ENCODE results near the gene DGCR2. TPM values are rescaled to one million over a fixed set of nuclear protein-coding genes. Genes with fewer than 3 reads are reported as not detected.
A peak's percentile ranks its signal among the peaks of the same experiment; 100 is the strongest.

Gene DGCR2
- total and polyA plus RNA-seq, 9 donors: 23.9 to 71.9 (median 59.1) TPM

- no peak overlapping the region for H3K4me3 ChIP-seq
- H3K27me3 ChIP-seq: no peaks in the 10 kb centered on the region
- intact Hi-C loops (cut with DNase I): loop anchor here in 1 of 4 donors (10.0 kb wide), 1 partner anchor 55 kb away; no protein-coding TSS in a partner anchor
- H3K27ac ChIP-seq: no peak overlapping the region
- no peaks in the 10 kb centered on the region for H3K9me3 ChIP-seq
- no peaks in the 10 kb centered on the region for H3K36me3 ChIP-seq
- TF ChIP-seq EP300 (IDR thresholded peaks at IDR 0.05): no peak
- no peak for TF ChIP-seq POLR2A (IDR thresholded peaks at IDR 0.05)
- TF ChIP-seq CTCF (IDR thresholded peaks at IDR 0.05): no peak
- 54 to 83% (median 81%) methylated on average over 4 of the region's 4 CpGs for WGBS, 3 donors
- DNase-seq: no peak
- H3K4me1 ChIP-seq (ENCODE audit: insufficient read depth): peaks cover 17% of the 10 kb centered on the region
Observed at GRCh38 chr22:19110064-19110458, 12.2 kb downstream of the DGCR2 start.

- Histone ChIP-seq H3K27me3 (no peaks in the 10 kb centered on the region), H3K27ac (no peak overlapping the region), H3K9me3 (no peaks in the 10 kb centered on the region), H3K4me1 (ENCODE audit: insufficient read depth) (peaks cover 19% of the 10 kb centered on the region), H3K36me3 (no peaks in the 10 kb centered on the region), H3K4me3 (no peak overlapping the region)
- no peak for TF ChIP-seq EP300 (IDR thresholded peaks at IDR 0.05)
- no peak for TF ChIP-seq CTCF (IDR thresholded peaks at IDR 0.05)
- no peak for TF ChIP-seq POLR2A (IDR thresholded peaks at IDR 0.05)
- WGBS, 3 donors: 65 to 71% (median 65%) methylated on average over 7 of the region's 7 CpGs
- intact Hi-C loops (cut with DNase I): loop anchor here in 1 of 4 donors (10.0 kb wide), 1 partner anchor 55 kb away; no protein-coding TSS in a partner anchor
- peak in 2 of 5 donors; percentile 27 to 55 for DNase-seq
Observed at GRCh38 chr22:19109198-19110063, 12.8 kb downstream of the DGCR2 start.

- TF ChIP-seq CTCF (IDR thresholded peaks at IDR 0.05) (no peak), POLR2A (IDR thresholded peaks at IDR 0.05) (no peak), EP300 (IDR thresholded peaks at IDR 0.05) (no peak)
- Histone ChIP-seq H3K27me3 (no peaks in the 10 kb centered on the region), H3K36me3 (no peaks in the 10 kb centered on the region), H3K4me3 (no peak overlapping the region), H3K4me1 (ENCODE audit: insufficient read depth) (peaks cover 20% of the 10 kb centered on the region), H3K9me3 (no peaks in the 10 kb centered on the region), H3K27ac (no peak overlapping the region)
- intact Hi-C loops (cut with DNase I): no loop called here
- WGBS, 3 donors: 66 to 81% (median 81%) methylated on average over 3 of the region's 3 CpGs
- no peak for DNase-seq
Observed at GRCh38 chr22:19108807-19109197, 13.4 kb downstream of the DGCR2 start.

GRCh38 chr22:19107730-19108074, 14.5 kb downstream of the DGCR2 start:
- H3K4me3 ChIP-seq: no peak overlapping the region
- peaks cover 20% of the 10 kb centered on the region for H3K4me1 ChIP-seq (ENCODE audit: insufficient read depth)
- H3K9me3 ChIP-seq: no peaks in the 10 kb centered on the region
- TF ChIP-seq EP300 (IDR thresholded peaks at IDR 0.05) (no peak), CTCF (IDR thresholded peaks at IDR 0.05) (no peak), POLR2A (IDR thresholded peaks at IDR 0.05) (no peak)
- no peaks in the 10 kb centered on the region for H3K27me3 ChIP-seq
- H3K27ac ChIP-seq: no peak overlapping the region
- 35 to 46% (median 36%) methylated on average over 8 of the region's 8 CpGs for WGBS, 3 donors
- no peaks in the 10 kb centered on the region for H3K36me3 ChIP-seq
- DNase-seq: no peak
- intact Hi-C loops (cut with DNase I): no loop called here
